ENCODE data around the gene SMCO1.
"Not testable (repeated sequence)": the region's sequence is repeated elsewhere in the genome, so short reads cannot be mapped to it uniquely, and the experiment has no call there.

SMCO1 gene

DNA sequence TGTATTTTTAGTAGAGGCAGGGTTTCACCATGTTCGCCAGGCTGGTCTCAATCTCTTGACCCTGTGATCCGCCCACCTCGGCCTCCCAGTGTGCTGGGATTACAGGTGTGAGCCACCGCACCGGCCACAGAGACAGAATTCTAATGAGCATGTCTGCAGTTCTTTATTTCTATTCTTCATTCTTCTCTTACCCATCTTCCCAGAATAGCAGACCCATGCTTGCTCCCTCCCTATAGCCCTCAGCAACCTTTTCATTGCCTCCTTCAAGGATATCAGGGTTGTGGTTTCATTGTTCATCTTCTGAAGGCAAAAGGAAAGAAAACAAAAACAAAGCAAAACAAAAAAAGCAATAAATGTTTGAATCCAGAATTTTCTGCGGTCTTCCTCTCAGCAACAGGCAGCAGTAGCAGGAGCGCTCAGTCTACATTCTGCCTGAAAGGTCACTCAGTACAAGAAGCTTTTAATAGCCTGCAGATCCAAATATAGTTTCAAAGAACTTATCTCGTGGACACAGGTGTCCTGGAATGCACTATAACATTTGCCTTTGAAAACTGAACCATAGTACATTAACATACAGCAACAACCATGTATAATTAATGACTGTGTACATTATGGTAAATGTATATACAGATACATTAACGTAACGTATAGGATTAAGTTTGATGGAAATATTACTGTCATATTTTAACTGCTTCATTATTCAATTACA is at the start of gene SMCO1:
SMCO1 (minus strand) TSS at position 434 of the 709 bp plus-strand sequence; CDS start at position 297, 137 bp downstream.
- DNase-seq, result no peak

GRCh38 chr3:196563721-196564225 is 48.6 kb upstream of the SMCO1 start:
- DNase-seq, result no peak

DNA sequence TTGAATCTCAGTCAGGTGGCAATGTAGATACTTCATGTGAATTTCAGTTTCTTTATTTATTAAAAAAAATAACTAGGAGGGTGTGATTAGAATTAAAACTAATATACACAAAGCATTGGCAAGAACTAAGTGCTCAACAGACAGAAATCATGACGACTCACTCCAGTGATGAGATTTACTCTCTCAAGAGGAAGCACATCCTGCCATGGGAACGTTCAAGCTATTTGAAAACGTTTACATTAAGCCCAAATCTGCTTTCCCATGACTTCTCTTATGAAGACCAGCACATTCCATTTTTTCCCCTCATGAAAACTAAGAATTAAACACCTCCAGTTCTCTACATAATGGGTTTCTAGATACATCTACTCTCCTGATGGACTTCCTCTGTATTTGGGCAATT is 44.7 kb upstream of the SMCO1 start:
- DNase-seq, result no peak

GRCh38 chr3:196558476-196558875 is 43.3 kb upstream of the SMCO1 start:
- DNase-seq, result no peak

GRCh38 chr3:196557236-196557635 is 42.1 kb upstream of the SMCO1 start:
- no peak for DNase-seq

- no peak for DNase-seq
These were observed 40.1 kb upstream of the SMCO1 start for GRCh38 chr3:196555295-196555694.

GRCh38 chr3:196554205-196554604 is 39.1 kb upstream of the SMCO1 start:
- no peak for DNase-seq

DNA sequence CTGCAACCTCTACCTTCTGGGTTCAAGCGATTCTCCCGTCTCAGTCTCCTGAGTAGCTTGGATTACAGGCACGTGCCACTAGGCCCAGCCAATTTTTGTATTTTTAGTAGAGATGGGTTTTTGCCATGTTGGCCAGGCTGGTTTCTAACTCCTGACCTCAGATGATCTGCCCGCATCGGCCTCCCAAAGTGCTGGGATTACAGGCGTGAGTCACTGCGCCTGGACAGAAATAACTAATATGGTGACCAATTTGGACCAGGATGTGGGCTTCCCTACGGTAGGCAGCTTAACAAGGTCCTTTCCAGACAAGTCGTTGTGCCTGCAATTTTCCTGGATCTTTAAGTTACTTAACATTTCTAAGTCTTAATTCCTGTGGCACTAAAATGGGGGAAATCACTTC is 38.4 kb upstream of the SMCO1 start:
- no peak for DNase-seq

DNA sequence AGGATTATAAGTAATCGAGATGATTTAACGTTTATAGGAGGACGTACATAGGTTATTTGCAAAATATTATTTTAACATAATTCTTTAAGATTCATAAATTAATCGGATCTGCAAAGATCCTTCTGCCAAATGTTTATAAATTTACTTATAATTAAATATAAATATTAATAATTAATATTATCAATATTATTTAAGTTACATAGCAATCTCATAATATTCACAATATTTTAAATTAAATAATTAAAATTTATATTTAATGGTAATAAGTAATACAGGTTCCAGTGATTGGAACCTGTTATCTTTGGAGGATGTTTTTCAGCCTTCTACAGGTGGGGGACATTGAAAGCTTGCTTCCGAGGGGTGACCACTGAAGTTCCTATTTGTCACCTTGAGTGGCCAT is 37.1 kb upstream of the SMCO1 start:
- DNase-seq, result no peak

DNA sequence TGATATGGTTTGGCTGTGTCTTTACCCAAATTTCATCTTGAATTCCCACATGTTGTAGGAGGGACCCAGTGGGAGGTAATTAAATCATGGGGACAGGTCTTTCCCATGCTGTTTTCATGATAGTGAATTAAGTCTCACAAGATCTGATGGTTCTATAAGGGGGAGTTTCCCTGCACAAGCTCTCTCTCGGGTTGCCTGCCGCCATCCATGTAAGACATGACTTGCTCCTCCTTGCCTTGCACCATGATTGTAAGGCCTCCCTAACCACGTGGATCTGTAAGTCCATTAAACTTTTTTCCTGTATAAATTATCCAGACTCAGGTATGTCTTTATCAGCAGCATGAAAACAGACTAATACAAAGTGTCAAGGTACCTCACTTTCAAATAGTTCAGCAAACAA is 35.0 kb upstream of the SMCO1 start:
- not testable (repeated sequence) for DNase-seq

DNA sequence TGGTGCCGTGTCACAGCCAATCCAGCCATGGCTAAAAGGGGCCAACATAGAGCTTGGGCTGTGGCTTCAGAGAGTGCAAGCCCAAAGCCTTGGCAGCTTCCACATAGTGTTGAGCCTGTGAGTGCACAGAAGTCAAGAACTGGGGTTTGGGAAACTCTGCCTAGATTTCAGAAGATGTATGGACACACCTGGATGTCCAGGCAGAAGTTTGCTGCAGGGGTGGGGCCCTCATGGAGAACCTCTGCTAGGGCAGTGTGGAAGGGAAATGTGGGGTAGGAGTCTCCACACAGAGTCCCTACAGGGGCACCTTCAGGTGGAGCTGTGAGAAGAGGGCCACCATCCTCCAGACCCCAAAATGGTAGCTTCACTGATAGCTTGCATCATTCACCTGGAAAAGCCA is 34.2 kb upstream of the SMCO1 start:
- DNase-seq, result not testable (repeated sequence)

DNA sequence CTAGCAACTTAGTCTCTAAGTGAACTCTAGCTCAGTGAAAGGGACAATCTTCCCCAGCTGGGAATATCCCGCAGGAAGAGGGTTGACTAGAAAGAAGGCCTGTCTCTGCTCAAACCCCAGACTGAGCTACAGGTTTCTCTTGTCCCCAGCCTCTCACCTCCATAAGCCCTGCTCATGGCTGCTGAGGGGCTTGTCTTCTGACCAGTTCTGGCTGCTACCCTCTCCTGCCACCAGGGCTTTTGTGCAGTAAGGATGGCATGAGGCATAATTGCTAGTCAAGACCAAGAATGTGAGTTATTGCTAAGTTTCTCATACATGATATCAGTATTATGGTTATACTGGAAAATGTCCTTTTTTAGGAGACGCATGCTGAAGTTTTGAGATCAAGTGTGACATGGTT is 31.9 kb upstream of the SMCO1 start:
- no peak for DNase-seq

DNA sequence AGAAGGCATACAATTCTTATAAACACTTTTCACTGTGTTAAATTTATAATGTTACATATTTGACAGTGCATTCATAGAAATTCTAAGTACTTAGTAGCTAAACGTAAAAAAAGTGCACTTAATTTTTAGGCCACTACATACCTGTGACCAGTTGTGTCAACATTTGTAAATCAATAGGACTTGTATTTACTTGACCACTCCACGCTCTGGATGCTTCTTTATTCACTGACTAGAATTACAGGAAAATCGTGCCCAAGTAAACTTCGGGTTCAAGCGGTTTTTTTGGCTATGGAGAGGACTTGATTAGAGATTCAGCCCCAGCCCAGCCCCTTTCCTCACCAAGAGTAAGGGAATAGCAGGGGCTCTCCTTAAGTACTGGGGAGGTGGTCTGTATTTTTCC is 31.4 kb upstream of the SMCO1 start:
- no peak for DNase-seq

DNA sequence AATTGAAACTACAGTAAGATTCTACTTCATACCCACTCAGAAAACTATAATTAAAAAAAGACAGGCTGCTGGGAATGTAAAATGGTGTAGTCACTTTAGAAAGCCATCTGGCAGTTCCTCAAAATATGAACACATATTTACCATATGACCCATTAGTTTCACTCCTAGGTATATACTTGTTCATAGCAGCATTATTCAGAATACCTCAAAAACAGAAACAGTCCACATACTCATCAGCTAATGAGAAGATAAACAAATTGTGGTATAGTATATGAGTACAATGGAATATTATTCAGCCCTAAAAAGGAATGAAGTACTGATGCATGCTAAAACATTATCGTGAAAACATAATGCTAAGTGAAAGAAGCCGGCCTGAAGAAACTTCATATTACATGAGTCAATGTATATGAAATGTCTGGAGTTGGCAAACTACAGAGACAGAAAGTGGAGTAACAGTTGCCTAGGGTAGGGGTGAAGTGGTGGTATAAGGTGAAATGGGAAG is 29.4 kb upstream of the SMCO1 start:
- DNase-seq, result no peak

- no peak for DNase-seq
These were observed 26.7 kb upstream of the SMCO1 start for GRCh38 chr3:196541684-196542445.

DNA sequence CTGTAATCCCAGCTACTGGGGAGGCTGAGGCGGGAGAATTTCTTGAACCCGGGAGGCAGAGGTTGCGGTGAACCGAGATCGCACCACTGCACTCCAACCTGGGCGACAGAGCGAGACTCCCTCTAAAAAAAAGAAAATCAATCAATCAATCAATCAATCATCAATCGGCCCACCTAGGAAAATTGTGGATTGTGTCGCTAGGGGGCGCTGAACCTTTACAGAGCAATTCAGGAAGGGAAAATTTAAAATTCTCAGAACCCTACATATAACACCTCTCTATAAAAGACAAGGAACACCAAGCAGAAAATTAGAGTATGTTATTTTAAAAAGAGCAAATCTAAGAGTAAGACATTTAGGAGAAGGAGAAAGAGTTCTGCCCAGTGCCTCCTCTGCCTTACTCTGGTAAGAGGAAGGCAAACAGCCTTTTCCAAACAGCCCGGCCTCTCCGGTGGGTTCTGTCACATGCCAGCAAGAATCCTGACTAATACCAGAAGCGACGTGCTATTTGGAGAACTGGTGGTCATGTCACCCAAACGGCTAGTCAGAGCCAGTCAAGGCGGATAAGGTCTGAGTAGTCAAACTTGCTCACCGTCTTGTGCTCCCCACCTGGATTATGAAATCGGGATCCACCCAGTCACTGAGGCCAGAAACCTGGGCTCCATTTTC is 22.3 kb upstream of the SMCO1 start:
- DNase-seq, result no peak

GRCh38 chr3:196533260-196533681 is 18.1 kb upstream of the SMCO1 start:
- no peak for DNase-seq

DNA sequence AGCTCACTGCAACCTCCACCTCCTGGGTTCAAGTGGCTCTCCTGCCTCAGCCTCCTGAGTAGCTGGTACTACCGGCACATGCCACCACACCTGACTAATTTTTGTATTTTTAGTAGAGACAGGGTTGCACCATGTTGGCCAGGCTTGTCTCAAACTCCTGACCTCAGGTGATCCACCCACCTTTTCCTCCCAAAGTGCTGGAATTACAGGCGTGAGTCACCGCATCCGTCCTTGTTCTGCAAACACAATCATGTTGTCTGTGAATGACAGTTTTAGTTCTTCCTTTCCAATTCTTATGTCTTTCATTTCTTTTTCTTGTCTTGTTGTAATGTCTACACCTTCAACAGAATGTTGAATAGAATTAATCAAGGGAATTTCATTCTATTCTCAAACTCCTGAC is 16.3 kb upstream of the SMCO1 start:
- no peak for DNase-seq

GRCh38 chr3:196528639-196529233 is 13.6 kb upstream of the SMCO1 start:
- peak; percentile 50 for DNase-seq

GRCh38 chr3:196525141-196525540 is 10.0 kb upstream of the SMCO1 start:
- DNase-seq, result no peak

DNA sequence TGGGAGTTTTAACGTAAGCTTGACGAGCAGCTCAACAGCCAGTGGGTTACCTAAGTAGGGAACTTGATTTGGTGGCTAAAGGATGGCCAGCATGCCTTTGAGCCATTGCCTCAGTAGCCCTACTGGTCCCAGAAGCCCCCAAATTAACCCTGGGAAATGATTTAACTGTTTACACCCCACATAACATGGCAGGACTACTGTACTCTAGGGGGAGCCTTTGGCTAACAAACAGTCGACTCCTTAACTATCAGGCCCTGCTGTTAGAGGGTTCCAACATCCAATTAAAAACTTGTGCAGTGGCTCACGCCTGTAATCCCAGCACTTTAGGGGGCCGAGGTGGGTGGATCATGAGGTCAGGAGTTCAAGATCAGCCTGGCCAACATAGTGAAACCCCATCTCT is 9.4 kb upstream of the SMCO1 start:
- no peak for DNase-seq

DNA sequence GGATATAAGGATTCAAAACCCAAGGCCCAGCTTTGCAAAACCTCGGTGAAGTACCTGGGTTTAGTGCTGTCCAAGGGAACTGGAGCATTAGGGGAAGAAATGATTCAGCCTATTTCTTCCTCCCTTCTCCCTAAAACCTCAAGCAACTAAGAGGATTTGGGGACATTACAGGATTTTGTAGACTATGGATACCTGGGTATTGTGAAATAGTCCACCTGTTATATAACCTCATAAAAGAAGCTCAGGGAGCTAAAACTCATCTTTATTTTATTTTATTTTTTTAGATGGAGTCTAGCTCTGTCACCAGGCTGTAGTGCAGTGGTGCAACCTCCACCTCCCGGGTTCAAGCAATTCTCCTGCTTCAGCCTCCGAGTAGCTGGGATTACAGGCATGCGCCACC is 8.7 kb upstream of the SMCO1 start:
- no peak for DNase-seq

GRCh38 chr3:196521291-196521690 is 6.1 kb upstream of the SMCO1 start:
- not testable (repeated sequence) for DNase-seq

Measured in left hindlimb (tissue), 1 donor.